Ureter (tissue), 1 donor: ENCODE measurements around the gene OBSL1. TPM values are rescaled to one million over a fixed set of nuclear protein-coding genes. Genes with fewer than 3 reads are reported as not detected.

Experiments
- DNase-seq: peaks from one replicate; pipeline ENCODE4 v3.0.0-alpha.2; 2020; ENCODE audit warnings: low spot score
- total RNA-seq: library from RNA; stranded (reverse); gene quantifications from one replicate; pipeline ENCODE4 v1.2.4, GENCODE V29; 2023
- donor health status: DM: yes; HTN: yes; CAD: no.

Gene OBSL1
- total RNA-seq, result 89.1 TPM

DNA sequence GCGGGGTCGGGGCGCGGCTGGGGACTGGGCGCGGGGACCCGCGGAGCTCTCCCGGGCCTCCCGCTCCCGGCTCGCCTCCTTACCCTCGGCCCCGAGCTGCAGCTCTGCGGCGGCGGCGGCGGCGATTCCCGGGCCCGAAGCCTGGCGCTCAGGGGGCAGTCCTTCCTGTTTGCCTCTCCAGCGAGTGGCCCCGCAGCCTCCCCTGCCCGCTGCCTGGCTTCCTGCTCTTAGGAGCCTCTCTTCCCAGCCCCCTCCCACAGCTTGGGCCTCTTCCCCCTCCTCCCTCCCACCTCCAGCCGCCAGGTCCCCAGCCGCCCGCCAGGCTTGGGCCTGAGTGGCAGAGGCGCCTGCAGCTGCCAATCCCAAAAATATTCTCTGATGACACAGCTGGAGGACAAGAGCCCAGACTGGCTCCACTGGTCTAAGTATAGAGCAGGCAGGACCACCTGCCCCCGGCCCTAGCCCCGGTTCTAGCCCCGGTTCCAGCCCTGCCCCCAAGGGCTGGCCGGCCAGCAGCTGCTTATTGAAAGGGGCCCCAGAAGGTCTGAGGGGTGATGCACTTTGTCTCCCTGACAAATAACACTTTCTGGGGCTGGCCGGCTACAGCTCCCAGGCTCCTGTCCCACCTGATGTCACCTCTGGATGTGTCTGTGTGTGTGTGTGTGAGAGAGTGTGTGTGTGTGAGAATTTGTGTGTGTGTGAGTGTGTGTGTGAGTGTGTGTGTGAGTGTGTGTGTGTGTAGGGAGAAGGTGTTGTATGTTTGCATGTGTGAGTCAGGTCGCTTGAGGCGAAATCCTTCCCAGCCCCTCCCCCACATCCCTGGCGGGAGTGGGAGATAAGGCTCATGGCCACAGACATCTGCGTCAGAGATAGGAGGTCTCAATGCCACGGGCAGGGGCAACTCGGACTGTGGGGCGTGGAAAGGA is at the start of gene OBSL1:
Gene OBSL1 (minus strand): TSS at position 229 of the 926 bp plus-strand sequence. CDS start 307 bp downstream, outside the sequence.
- DNase-seq, result peak; percentile 74

DNA sequence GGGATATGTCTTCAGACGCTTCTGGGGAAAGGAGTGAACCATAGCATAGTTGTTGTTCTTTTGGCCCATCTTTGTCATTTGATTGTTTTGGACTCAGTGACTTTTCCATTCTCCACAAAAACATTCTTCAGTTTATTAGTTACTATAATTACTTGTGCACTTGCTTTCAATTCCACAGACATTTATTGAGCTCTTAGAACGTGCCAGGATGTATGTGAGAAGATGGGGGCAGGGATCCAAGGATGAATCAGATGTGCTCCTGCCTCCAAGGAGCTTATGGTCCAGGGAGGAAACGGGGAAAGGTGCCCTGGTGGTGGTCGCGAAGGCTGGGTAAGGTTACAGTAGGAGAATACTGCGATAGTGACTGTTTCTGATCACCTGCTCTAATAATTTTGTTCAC is 49.2 kb upstream of the OBSL1 start:
- DNase-seq, result no peak

DNA sequence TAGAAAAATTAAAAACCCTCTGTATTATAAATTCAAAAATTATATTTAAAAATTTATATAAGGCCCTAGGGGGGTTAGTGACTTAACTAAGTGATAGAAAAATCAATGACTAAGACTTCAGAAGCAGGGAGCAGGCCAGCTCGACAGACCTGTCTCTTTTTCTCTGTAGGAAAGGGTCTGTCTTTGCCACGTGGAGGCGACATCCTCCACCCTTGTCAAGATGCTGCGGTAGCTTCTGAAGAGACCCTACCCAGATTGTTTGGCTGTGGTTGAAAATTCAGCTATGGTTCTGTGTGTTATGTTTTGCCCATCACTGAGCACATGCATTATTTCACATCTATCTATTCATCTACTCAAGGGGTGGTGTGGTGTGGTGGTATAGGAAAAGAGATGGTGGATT is 47.9 kb upstream of the OBSL1 start:
- no peak for DNase-seq

DNA sequence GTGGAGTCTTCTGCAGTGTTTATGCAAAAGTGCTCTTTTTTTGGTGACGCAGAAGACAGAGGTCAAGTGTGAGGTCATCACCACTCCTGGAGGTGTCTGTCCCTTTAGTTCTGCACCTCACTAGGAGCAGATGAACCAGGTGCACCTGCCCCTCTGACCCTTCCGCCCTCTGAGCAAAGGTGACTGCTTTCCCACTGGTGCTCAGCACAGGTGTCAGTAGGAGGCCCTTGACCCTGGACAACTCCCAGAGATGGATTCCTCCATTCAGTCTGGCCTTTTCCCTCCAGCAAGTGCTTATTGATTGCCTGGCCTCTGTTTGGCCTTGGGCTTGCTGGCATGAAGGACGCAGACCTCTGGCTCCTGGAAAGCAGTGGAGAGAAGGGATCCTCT is 47.4 kb upstream of the OBSL1 start:
- no peak for DNase-seq

DNA sequence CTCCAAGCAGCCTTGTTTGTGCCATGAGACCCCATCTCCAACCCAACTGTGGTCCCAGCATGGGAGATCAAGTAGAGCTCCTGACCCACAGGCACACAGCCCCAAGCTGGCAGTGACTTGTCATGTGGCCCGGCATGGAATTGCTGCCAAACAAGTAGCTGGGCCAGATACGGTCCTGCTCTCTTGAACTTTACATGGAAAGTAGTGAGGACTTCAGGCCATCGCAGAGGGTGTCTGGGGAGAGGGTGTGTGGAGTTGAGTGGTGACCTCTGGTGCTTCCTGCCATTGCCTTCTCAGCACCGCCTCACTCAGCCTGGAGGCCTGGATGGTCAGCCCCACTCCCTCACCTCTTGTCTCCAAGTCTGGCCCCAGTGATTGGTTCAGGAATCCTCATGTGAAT is 45.2 kb upstream of the OBSL1 start:
- no peak for DNase-seq

DNA sequence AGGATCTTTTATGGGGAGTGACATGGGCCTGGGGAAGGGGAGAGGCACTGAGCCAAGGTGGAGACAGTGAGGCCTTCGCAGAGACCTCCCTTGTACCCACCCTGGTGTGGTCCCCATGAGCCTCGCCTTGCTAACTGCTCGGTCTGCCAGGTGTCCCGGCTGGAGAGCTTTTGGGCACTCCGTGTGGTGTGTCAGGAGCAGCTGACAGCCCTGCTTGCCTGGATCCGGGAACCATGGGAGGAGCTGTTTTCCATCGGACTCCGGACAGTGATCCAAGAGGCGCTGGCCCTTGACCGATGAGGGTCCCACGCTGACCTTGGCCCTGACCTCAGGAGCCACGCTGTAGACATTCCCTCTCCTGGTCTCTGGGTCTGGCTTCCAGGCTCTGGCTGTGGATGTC is 44.6 kb upstream of the OBSL1 start:
- no peak for DNase-seq

DNA sequence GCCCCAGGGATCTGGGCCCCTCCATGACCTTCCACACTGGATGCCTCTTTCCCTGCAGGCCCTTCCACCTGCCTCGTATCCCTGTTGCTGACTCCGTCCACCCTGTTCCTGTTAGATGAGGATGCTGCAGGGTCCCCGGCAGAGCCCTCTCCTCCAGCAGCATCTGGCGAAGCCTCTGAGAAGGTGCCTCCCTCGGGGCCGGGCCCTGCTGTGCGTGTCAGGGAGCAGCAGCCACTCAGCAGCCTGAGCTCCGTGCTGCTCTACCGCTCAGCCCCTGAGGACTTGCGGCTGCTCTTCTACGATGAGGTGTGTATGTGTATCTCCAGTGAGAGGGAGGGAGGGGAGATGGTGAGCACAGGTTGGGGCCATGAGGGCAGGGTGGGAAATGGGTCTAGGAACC is 43.7 kb upstream of the OBSL1 start:
- no peak for DNase-seq

DNA sequence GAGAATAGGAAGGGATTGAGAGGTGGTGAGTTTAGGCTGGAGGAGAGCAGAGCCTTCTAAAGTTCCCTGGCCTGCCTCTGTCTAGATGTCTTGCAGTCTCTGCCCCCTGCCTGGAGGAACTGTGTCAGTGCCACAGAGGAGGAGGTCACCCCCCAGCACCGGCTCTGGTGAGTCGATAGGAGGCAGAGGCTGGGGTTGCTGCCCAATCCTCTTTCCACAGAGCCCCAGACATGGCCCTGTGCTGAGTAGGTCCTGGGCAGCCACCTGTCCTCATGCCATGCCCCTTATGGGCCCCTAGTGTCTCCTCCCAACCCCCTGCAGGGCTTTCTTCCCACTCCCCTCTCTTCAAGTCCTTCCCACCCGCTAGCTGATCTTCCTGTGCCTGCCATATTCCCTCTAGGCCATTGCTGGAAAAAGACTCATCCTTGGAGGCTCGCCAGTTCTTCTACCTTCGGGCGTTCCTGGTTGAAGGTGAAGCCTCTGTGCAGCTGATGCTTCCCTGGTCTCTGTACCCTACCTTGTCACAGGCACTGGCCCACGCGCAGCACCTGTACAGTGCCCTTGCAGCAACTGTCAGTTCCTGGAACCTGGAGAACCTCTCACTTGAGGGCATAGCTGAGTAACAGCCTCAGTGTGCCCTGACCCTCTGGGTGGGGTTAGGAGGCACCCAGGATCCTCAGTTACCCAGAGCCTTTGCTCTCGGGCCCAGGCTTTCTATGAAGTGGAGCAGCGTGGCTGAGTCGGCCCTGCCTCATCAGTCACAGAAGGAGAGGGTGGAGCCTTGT is 42.9 kb upstream of the OBSL1 start:
- DNase-seq, result no peak

DNA sequence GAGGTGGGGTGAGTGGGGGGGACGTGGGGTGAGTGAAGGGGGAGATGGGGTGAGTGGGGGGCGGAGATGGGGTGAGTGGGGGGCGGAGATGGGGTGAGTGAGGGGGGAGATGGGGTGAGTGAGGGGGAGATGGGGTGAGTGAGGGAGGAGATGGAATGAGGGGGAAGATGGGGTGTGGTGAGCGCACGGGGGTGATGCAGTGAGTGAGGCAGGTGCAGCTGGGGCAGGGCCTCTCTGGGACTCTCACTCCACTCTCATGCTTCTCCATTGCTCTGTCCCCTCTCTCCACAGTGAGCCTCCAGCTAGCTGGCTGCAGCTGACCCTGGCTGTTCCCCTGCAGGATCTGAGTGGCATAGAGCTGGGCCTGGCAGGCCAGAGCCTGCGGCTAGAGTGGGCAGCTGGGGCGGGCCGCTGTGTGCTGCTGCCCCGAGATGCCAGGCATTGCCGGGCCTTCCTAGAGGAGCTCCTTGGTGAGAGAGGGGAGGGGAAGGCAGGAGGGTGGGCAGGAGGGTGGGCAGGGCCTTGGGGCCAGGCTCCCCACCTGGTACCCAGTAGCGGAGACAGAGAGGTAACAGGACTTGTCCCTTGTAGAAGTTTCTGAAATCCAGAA is 42.2 kb upstream of the OBSL1 start:
- no peak for DNase-seq

DNA sequence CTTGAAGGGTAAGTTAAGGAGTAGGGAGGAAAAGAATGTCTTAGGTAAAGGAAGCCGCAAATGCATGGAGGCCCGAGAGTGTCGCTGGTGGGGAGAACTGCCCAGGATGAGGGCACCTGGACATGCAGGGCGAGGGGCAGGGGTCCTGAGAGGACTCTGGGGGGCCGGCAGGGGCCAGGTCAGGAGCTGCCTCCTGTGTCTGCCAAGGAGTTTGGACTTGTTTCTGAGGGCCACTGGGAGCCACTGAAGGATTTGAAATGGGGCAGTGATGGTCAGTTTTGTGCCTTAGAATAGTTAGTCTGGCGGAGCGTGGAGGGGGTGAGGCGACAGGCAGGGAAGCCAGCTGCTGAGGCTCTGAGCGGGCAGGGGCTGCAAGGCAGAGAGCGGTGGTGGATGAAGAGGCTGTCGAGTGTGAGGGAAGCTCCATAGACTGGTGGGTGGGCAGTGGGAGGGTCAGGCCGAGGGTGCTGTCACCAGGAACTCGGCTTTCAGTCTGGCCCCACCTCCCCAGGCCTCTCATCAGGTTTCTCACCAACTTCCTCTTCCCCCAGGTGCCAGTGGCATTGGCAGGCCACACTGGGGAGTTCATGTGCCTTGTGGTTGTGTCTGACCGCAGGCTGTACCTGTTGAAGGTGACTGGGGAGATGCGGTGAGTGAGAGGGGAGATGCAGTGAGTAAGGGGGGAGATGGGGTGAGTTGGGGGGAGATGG is 41.4 kb upstream of the OBSL1 start:
- no peak for DNase-seq

DNA sequence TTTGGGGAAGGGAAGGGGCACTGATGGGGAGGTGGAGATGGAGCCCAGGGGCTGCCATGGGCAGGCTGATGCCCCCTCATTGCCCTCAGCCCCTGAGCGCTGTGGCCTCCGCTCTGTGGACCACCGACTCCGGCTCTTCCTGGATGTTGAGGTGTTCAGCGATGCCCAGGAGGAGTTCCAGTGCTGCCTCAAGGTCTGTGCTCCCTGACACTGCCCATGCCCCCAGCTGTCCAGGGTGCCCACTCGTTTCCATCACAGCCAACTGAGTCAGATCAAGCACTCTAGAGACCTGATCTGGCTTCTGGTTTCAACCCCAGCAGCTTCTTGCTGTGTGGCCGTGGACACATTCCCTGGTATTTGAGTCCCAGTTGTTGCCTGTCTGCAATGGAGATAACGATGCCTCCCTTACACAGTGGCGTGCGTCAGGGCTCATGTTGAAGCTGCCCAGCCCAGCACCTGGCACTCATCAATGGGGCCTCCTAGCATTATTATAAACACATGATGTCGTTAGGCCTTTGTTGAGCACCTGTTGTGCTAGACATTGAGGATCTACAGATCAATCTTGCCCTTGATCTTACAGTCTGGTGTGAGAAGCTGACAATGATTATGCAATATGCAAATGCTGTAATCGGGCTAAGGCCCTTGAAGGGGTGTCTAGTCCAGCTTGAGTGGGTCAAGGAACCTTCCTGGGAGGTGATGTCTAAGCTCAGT is 40.7 kb upstream of the OBSL1 start:
- no peak for DNase-seq

DNA sequence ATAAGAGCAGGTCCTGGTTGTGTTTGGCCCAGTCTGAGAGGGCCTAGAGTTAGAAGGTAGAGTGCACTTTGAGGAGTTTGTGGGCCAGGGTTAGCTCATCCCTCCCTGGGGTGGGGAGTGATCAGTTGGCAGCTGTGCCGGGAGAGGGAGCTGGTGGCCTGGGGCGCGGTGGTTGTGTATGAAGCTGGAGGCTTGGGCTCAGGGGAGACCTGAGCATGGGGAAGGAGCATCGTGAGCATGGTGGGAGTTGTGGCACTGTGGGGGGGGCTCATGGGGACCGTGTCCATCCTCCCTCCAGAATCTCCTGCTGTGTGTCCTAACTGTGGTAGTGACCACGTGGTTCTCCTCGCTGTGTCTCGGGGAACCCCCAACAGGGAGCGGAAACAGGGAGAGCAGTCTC is 40.0 kb upstream of the OBSL1 start:
- DNase-seq, result no peak

DNA sequence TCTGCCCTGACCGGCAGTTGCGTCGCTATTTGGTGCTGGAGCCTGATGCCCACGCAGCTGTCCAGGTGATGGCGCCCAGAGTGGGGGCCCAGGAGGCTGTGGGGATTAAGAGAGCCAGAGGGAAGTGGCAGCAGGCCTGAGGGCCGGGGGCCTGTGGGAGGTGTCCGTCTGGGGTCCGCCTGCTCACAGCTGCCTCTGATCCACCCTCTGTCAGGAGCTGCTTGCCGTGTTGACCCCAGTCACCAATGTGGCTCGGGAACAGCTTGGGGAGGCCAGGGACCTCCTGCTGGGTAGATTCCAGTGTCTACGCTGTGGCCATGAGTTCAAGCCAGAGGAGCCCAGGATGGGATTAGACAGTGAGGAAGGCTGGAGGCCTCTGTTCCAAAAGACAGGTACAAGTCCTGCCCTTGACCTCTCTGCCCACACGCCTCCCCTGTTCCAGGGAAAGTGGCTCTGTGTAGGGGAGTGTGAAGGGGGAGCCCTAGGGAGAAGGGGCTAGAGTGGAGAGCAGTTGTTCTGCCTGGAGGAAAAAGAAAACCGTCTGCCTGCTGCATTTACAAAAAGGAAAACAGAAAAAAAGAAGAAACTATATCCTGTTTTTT is 37.9 kb upstream of the OBSL1 start:
- DNase-seq, result no peak

DNA sequence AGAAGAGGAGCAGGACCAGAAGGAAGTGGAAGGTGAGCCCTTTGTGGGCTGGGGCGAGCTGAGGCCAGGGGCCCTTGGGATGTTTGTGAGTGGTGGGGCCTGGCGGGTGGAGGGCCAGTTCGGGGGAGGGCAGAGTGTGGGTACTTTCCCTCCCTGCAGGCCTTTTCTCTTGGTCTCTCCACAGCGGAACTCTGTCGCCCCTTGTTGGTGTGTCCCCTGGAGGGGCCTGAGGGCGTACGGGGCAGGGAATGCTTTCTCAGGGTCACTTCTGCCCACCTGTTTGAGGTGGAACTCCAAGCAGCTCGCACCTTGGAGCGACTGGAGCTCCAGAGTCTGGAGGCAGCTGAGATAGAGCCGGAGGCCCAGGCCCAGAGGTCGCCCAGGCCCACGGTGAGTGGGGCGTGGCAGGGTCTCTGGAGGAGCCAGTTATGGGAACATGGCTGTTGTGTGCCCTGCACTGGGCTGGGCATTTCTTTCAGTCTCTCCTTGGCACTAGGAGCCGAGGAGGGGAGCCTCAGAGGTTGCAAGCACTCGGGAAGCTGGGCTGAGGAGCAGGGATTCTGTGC is 37.1 kb upstream of the OBSL1 start:
- no peak for DNase-seq

DNA sequence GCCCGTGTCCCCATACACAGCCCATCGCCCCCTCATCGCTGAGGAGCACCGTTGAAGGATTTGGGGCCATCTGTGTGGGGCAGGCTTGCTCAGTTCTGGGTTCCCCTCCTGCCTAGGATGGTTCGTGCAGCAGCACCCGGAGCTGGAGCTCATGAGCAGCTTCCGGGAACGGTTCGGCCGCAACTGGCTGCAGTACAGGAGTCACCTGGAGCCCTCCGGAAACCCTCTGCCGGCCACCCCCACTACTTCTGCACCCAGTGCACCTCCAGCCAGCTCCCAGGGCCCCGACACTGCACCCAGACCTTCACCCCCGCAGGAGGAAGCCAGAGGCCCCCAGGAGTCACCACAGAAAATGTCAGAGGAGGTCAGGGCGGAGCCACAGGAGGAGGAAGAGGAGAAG is 36.6 kb upstream of the OBSL1 start:
- no peak for DNase-seq

DNA sequence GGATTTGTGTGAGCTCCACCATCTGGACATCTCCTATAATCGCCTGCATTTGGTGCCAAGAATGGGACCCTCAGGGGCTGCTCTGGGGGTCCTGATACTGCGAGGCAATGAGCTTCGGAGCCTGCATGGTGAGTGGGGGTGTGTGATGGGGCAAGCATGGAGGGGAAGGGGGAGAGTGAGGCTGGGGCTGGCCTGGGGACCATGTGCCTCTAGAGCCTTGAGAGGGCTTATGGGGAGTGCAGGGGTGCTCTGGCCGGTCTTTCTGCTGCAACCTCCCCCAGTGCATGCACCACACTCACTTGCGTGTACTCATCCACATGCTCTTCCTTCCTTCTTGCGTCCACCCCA is 34.2 kb upstream of the OBSL1 start:
- no peak for DNase-seq

DNA sequence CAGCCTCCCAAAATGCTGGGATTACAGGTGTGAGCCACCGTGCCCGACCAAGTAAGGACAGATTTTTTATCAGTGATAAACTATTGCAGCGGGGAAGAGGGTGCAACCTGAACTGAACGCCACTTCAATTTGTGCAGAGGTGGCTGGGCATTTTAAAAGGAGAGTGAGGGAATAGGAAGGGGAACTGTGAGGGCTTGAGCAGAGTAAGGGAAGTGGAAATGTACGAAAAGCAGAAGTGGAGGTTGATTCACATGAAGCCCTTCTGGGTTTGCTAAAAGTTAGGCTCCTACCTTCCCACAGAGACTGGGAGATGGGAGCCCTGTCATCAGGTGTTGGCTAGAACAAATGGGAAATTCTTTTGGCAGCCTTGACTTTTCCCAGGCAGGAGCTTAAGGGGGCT is 32.4 kb upstream of the OBSL1 start:
- DNase-seq, result no peak

DNA sequence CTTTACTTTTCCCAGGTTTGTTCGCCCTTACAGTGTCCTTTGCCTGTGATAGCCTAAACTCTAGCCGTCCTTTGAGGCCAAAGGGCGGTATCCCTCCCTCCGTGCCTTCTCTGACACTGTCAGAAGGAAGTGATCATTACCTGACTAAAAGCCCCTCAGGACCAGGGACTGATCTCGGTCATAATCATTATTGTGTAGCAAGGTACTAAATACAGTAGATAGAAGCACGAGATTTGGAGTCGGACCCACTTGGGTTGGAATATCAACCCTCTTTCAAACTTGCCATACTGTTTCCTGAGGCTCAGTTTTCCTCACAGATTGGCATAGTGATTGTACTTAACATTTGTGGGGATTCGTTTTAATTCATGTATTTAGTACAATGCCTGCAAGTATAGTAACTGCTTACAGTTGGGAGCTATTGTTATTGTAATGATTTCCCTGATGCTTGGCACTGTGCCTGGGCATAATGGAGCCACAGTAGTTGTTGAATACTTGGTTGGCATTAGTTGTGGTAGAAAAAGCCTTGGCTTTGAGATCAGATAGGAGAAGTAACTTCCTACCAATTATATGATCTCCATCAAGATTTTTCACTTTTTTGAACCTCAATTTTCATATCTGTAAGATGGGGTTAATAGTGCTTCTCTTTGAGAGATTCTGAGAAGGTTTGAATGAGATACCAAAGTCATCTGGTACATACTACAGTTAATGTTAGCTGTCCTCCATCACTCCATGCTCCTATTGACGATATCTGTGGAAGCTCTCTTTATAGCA is 27.2 kb upstream of the OBSL1 start:
- no peak for DNase-seq

DNA sequence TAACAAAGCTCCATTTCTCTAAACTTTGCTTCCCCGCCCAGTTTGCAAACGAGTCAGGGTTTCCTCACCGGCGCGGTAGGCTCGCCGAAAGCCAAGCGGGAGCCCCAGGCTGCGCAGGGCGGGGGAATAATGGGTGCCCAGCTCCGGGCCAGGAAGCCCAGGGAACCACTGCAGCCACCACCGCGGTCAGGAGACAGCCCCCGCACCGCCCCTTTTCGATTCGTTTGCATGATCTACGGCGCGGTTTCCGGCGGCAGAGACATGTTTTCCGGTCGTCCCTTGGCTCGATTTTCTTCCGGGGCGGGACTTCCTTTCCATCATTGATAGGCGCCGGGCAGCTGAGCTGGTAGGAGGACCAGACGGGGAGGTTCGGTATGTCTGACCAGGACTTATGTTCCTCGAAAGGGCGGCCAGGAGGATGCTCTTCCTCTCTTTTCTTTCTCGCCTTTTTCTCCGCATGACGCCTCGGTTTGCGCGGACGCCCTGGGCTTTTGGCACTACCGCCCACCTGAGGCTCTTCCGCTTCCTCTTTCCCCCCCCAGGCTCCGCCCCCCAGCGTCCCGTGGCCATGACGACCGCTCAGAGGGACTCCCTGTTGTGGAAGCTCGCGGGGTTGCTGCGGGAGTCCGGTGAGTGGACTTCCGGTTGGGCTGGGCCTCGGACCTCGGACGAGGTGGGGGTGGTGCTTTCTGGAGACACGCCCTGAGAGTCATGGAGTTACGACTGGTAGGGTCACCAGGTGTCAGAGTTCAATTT is 26.4 kb upstream of the OBSL1 start, which contains the start of gene STK11IP:
Gene STK11IP (plus strand): TSS at position 306 of the 756 bp plus-strand sequence. CDS start 263 bp downstream, at position 569.
- DNase-seq, result peak; percentile 97
